Kidney (tissue), 14 donors: Measurements from ENCODE around the gene CTXND1. TPM values are rescaled to one million over a fixed set of nuclear protein-coding genes. Genes with fewer than 3 reads are reported as not detected.

Source experiments
- DNase-seq, 5 donors: peaks; one replicate each; pipeline ENCODE4 v3.0.0-alpha.2; 2013 to 2020
- FAIRE-seq: peaks from 2 replicates; lab custom pipeline; 2012; peaks lifted over from hg19 to GRCh38; lab: Jason Lieb, UNC
- H3K27ac ChIP-seq, 2 donors: one replicate each; pipeline ENCODE4 v1.7.0; 2013; ENCODE audit warnings: low read depth in 2 of 2, low read length in 2 of 2, inconsistent platforms in 1 of 2
- H3K27me3 ChIP-seq: one replicate; pipeline ENCODE4 v1.7.1; 2013; ENCODE audit warnings: low read length, inconsistent platforms; ENCODE audit not compliant: control insufficient read depth, insufficient read depth
- H3K36me3 ChIP-seq, 3 donors: one replicate each; pipeline versions ENCODE4 v1.7.0 to v1.7.1; 2013; ENCODE audit warnings: low read length in 3 of 3, control low read depth in 1 of 3, inconsistent platforms in 1 of 3; ENCODE audit not compliant: insufficient read depth in 3 of 3, control insufficient read depth in 2 of 3
- H3K4me1 ChIP-seq, 3 donors: one replicate each; pipeline versions ENCODE4 v1.7.0 to v1.7.1; 2013; ENCODE audit warnings: low read length in 3 of 3, inconsistent platforms in 1 of 3, low read depth in 1 of 3; ENCODE audit not compliant: control insufficient read depth in 2 of 3, insufficient read depth in 2 of 3
- H3K4me3 ChIP-seq, 3 donors: one replicate each; pipeline versions ENCODE4 v1.7.0 to v1.8.1; 2013; ENCODE audit warnings: low read length in 3 of 3, control low read depth in 1 of 3, inconsistent platforms in 1 of 3
- H3K9ac ChIP-seq, 3 donors: one replicate each; pipeline versions ENCODE4 v1.7.0 to v1.7.1; 2013; ENCODE audit warnings: low read length in 3 of 3, control low read depth in 1 of 3, inconsistent platforms in 1 of 3
- H3K9me3 ChIP-seq, 3 donors: one replicate each; pipeline versions ENCODE4 v1.7.0 to v1.7.1; 2013; ENCODE audit warnings: low read length in 3 of 3, control low read depth in 1 of 3, inconsistent platforms in 1 of 3; ENCODE audit not compliant: control insufficient read depth in 2 of 3, insufficient read depth in 1 of 3
- intact Hi-C: fragments of 100-400 bp; cut with DNase I; formaldehyde crosslinking; loops from one replicate; pipeline ENCODE4 v1.11.1; 2022
- polyA plus RNA-seq: library from polyadenylated mRNA; stranded (reverse); fragments of 350-450 nt; fragmentation: Illumina TruSeq; extraction: RNeasy Lipid Tissue Mini Kit (QIAGEN cat#74804); gene quantifications from one replicate; pipeline ENCODE4 v1.2.3, GENCODE V29; 2014; ENCODE audit warnings: low read depth, low replicate concordance; ENCODE audit not compliant: insufficient read depth
- total RNA-seq: library from RNA; stranded (reverse); fragmentation: NEBNext Ultra II Directional; extraction: Animal tissue kit (Norgen Biotek cat#: 25700); gene quantifications from one replicate; pipeline ENCODE4 v1.2.1, GENCODE V29; 2021
- TF ChIP-seq, protein P1 (sequence below): IDR thresholded peaks from 3 replicates; pipeline ENCODE4 v1.5.1; 2012; ENCODE audit warnings: mild to moderate bottlenecking, moderate library complexity, borderline replicate concordance; ENCODE audit not compliant: insufficient read depth; ENCODE audit errors: extremely low read depth
- donor health status: control.
- donor health status: control.
- donor health status: control.
- donor health status: control.
- donor health status: control.
- donor health status: DM: yes; HTN: yes; CAD: no.
- donor health status: Normal renal cell carcinoma (clear cell type).

CTXND1 gene
- total and polyA plus RNA-seq, 2 donors from 2014 or later: 2.2 to 2.8 TPM

DNA sequence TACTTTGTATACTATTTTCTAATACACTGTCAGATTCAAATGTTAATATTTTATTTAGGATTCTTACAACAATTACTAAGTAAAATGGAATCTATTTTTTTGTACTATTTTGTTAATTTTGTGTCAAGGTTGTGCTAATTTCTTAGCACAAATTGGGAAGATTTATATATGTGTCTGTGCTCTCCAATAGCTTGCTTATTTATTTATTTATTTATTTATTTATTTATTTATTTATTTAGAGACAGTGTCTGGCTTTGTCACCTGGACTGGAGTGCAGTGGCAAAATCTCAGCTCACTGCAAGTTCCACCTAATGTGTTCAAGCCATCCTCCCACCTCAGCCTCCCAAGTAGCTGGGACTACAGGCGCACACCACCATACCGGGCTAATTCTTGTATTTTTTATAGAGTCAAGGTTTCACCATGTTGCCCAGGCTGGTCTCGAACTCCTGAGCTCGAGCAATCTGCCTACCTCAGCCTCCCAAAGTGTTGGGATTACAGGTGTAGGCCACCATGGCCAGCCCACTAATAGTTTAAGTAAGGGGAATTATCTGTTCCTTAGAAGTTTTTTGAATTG lies 34.6 kb downstream of the CTXND1 start:
- TF ChIP-seq, protein P1, sequence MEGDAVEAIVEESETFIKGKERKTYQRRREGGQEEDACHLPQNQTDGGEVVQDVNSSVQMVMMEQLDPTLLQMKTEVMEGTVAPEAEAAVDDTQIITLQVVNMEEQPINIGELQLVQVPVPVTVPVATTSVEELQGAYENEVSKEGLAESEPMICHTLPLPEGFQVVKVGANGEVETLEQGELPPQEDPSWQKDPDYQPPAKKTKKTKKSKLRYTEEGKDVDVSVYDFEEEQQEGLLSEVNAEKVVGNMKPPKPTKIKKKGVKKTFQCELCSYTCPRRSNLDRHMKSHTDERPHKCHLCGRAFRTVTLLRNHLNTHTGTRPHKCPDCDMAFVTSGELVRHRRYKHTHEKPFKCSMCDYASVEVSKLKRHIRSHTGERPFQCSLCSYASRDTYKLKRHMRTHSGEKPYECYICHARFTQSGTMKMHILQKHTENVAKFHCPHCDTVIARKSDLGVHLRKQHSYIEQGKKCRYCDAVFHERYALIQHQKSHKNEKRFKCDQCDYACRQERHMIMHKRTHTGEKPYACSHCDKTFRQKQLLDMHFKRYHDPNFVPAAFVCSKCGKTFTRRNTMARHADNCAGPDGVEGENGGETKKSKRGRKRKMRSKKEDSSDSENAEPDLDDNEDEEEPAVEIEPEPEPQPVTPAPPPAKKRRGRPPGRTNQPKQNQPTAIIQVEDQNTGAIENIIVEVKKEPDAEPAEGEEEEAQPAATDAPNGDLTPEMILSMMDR: no peak
- H3K27me3 ChIP-seq: no peaks in the 10 kb centered on the region
- H3K36me3 ChIP-seq: no peaks in the 10 kb centered on the region
- no peak overlapping the region for H3K4me3 ChIP-seq
- H3K4me1 ChIP-seq: peaks cover 0 to 11% (median 5%) of the 10 kb centered on the region in 3 donors
- H3K9me3 ChIP-seq: no peaks in the 10 kb centered on the region
- DNase-seq: no peak
- H3K9ac ChIP-seq: no peak overlapping the region
- H3K27ac ChIP-seq: no peak overlapping the region
- FAIRE-seq: no peak
- intact Hi-C loops: no loop called here

DNA sequence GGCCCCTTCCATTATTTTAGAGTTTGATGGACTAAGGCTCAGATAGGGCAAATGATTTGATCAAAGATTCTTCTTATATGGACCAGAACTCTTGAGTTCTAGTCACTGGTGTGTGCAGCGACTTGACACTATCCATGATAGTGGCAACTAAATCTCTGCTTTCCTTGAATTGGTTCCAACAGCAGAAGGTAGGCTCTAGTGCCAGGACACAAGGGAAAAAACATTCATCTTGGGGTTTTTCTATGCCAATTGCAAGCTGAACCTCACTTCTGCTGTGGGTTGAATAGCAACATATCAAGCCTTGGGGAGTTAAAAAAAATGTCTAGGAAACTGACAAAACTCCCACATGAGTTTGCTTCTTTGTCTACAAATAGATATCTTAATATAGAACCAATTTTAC lies 35.1 kb downstream of the CTXND1 start:
- H3K9me3 ChIP-seq: no peaks in the 10 kb centered on the region
- H3K9ac ChIP-seq: no peak overlapping the region
- H3K4me3 ChIP-seq: no peak overlapping the region
- FAIRE-seq (no peak), DNase-seq (no peak)
- intact Hi-C loops: no loop called here
- no peaks in the 10 kb centered on the region for H3K27me3 ChIP-seq
- TF ChIP-seq, protein P1: no peak
- no peak overlapping the region for H3K27ac ChIP-seq
- H3K36me3 ChIP-seq: no peaks in the 10 kb centered on the region
- H3K4me1 ChIP-seq: peaks cover 0 to 11% (median 5%) of the 10 kb centered on the region in 3 donors

DNA sequence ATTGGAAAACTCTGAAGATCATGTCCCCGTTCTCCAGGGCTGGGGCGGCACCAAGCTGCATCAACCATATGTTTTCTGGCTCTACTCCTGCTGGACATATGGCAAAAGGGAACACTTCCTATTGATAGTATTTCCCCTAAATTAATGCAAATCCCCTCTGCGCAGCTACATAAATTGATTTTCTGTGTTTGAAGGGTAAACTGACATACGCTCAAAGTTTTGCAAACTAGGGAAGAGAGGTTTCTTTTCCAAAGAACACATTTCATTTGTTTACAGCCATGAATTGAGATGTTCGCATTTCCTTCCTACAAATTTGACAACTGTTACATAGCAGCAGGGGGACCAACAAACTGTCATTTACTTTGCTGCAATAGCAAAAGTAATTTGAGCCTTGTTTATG lies 35.9 kb downstream of the CTXND1 start:
- H3K9ac ChIP-seq: no peak overlapping the region
- DNase-seq (no peak), FAIRE-seq (no peak)
- no peaks in the 10 kb centered on the region for H3K9me3 ChIP-seq
- TF ChIP-seq, protein P1: no peak
- no peaks in the 10 kb centered on the region for H3K27me3 ChIP-seq
- H3K4me1 ChIP-seq: peaks cover 0 to 14% (median 5%) of the 10 kb centered on the region in 3 donors
- intact Hi-C loops: no loop called here
- H3K4me3 ChIP-seq: no peak overlapping the region
- H3K36me3 ChIP-seq: no peaks in the 10 kb centered on the region
- no peak overlapping the region for H3K27ac ChIP-seq

DNA sequence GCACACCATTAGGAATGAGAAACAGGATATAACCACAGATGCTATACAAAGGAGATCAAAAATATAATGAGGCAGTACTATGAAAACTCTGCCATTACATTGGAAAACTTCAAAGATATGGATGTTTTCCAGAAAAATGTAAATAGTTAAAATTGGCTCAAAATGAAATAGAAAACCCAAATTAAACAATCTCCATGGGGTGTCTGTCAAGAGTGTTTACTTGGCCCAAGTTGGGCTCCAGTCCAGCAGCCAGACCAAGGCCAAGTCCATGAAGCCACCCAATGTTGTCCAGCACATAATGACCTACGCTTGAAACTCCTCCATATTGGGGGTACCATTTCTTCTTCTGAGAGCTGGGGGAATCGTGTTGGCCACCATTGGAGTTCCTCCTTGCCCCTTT lies 37.1 kb downstream of the CTXND1 start:
- H3K27ac ChIP-seq: no peak overlapping the region
- TF ChIP-seq, protein P1: no peak
- H3K4me1 ChIP-seq: peaks cover 0 to 23% (median 5%) of the 10 kb centered on the region in 3 donors
- H3K9me3 ChIP-seq: no peaks in the 10 kb centered on the region
- H3K9ac ChIP-seq: no peak overlapping the region
- FAIRE-seq: no peak
- DNase-seq: no peak
- no peaks in the 10 kb centered on the region for H3K27me3 ChIP-seq
- intact Hi-C loops: no loop called here
- H3K36me3 ChIP-seq: no peaks in the 10 kb centered on the region
- no peak overlapping the region for H3K4me3 ChIP-seq
